Amygdala (tissue), 56 donors: ENCODE data around the gene GATM.
A peak's percentile ranks its signal among the peaks of the same experiment; 100 is the strongest.

Source experiments
- DNase-seq, 56 donors: peaks; one replicate each; lab custom pipeline; 2025; lab: John Stamatoyannopoulos, UW

Gene GATM

DNA sequence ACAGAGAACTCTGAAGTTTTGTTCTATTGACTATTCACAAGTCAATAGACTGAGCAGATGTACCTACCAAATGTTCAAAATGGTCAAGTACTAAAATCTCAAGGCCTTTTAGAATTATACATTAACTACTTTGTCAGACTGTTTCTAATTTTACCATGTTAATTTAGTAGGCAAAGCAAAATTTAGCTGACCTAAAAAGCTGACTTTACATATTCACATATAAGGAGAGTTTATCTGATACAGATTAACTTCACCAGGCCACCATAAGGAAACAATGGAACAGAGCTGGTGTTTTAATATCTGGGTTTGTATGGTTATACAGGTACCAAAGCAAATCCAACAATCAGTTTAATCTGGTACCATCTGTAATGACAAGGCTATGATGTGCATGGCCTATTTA, 15.9 kb downstream of the GATM start:
- DNase-seq = no peak

GRCh38 chr15:45361878-45362277, 16.5 kb downstream of the GATM start:
- DNase-seq = no peak

- no peak for DNase-seq
Measured at GRCh38 chr15:45355860-45356259, 22.5 kb downstream of the GATM start.

DNA sequence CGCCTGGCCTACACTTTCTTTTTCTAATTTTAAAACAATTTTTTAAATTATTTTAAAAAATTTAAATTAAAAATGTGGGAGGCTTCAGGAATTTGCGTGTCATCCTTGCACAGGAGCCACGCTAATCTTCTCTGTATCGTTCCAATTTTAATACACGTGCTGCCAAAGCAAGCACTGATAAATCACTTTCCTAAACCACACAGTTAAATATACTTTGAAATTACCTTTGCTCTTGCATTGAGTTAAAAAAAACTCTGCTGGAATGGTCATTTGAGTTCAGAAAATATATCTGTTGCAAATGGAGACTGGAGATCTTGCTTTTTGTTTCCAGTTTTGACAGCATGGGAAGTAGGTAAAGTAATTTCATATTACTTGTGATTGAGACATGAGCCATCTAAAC, 23.6 kb downstream of the GATM start:
- DNase-seq = no peak

DNA sequence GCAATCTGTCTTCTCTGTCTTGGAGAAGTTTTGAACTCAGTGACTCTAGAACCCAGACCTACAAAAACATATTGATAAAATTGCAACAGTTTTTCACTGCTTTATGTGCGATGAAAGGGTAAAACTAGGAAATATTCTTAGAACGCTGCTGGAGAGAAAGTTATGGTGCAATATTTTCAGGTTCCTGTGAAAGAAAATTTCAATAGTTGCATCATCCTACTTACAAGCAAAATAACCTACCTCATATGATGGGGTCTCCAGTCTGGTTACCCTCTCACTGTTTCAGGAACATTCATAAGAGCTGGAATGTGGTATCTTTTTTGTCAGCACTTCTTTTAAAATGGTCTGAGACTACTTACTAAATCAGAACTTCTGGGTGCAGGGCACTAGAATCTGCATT, 27.1 kb downstream of the GATM start:
- no peak for DNase-seq

DNA sequence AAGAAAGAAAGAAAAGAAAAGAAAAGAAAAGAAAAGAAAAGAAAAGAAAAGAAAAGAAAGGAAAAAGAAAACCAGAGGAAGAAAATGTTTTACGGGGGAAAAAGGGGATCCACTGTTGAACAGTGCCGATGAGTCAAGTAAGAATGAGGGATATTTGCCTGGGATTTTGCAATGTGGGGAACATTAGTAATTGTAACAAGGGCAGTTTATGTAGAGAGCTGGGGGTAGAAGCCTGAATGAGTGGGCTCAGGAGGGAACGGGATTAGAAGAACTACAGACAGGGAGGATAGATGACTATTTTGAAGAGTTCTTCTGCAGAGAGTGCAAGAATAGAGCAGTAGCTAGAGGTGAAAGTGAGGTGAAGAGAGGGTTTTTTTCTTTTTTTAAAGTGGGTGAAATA, 28.7 kb downstream of the GATM start:
- no peak for DNase-seq

- no peak for DNase-seq
Measured at GRCh38 chr15:45347989-45348388, 30.4 kb downstream of the GATM start.

DNA sequence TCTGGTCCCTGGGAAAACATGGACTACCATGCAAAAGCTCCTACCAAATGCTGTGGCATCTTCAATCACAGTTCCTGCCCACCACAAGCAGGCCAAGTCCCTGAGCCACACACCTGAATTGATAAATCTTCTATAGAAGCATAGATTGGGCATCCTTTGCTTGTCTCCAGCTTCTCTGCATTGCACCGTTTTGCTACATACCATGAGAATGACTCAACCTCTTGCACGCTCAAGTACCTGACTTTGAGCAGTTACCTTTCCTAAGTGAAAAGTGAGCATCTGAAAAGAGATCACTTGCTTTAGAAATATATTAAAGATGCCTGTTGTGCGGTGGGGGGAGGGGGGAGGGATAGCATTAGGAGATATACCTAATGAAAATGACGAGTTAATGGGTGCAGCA, 31.3 kb downstream of the GATM start:
- DNase-seq = no peak

DNA sequence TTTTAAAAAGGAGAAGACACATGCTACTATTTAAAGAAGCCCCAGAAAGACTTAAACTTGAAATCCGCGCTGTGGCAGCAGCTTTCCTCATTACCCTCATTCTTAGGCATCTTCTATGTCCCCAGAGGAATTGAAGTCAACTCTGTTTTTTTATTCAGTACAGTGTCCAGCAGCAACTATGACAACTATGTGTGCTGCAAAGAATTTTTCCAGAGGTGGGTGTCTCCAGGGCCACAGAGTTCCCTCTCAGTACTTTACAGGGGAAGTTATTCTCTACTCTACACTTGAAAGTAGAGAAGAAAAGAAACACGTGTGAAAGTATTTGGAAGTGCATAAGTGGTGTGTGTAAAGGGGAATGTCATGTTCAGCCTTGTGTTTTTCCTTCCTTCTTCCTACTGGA, 32.0 kb downstream of the GATM start:
- DNase-seq = no peak

DNA sequence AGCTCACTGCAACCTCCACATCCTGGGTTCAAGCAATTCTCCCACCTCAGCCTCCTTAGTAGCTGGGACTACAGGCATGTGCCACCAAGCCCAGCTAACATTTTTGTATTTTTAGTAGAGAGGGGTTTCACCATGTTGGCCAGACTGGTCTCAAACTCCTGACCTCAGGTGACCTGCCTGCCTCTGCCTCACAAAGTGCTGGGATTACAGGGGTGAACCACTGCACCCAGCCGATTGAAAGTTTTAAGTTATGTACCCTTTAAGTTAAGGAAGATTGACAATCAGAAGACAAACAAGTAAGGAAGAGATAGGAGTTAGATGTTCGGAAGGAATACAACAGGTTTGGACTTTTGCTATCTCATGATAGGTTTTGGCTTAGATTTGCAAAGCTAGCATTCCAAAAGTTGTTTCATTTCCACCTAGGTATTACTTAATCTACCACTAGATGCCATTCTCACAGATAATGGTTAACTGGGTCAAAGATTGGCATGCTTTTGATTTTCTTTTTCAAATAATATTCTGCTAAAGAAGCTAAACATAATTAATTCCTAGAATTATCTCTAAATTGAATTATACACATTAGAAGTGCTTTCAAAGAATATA, 35.0 kb downstream of the GATM start:
- no peak for DNase-seq

DNA sequence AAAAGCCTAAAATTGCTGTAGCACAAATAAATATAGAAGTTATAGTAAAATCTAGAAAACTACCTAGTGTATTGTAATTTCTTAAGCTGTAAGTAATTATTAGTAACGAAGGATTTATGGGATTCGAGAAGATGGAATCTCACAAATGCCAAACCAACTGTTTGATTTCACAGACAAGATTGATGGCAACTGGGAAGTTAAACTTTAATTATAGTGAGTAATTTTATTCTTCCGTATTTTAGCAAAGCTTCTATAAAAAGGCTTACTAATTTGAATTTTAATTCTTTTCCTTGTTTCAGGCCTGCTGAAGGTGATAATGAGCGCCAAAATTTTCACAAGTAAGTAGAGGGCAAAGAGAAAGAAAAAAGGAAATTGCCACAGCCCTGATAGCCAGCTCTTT, 36.6 kb downstream of the GATM start:
- DNase-seq = no peak

GRCh38 chr15:45340429-45340828, 37.9 kb downstream of the GATM start:
- no peak for DNase-seq

DNA sequence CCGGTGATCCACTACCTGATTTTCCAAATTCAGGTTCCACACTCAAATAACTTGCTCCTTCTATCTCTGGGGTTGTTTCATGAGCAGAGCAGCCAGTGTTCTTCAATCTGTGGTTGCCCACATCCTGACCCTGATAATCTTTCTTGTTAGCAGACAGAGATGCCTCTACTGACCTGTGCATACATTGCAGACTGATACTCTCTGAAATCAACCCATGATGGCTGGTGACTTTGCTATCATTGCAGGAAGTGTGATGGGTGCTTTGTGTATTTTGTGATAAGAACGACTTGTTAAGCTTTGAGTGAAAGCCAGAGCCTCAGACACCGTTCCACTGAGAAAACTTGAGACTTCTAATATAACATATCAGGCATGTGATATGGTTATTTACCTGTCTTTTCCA, 39.9 kb downstream of the GATM start:
- no peak for DNase-seq

- no peak for DNase-seq
Measured at GRCh38 chr15:45337224-45337623, 41.1 kb downstream of the GATM start.

GRCh38 chr15:45333550-45333949, 44.8 kb downstream of the GATM start:
- peak in 13 of 56 donors; percentile 4 to 75 (median 12) for DNase-seq

DNA sequence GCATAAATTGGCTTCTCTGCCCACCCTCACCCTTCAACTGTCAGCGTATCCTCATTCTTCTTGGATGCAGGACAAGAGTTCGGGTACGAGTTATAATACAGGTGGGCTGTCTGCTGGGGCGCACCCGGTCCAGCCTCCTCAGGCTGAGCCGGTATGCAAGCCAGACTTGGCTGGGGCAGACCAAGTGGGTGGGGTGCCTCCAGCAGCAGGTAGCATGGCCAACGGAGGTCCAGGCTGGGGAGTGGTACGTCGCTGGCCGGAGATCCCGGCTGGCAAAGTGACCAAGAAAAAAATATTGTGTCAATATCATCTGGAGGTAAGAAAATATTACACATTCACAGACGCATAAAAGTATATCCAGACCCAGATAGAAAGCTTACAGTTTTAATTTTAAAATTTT, 45.6 kb downstream of the GATM start:
- no peak for DNase-seq

- DNase-seq = no peak
Measured at GRCh38 chr15:45331972-45332371, 46.4 kb downstream of the GATM start.

GRCh38 chr15:45328663-45329062, 49.7 kb downstream of the GATM start:
- no peak for DNase-seq

- peak in 24 of 56 donors; percentile 5 to 59 (median 19) for DNase-seq
Measured at GRCh38 chr15:45326741-45327140, 51.6 kb downstream of the GATM start.

DNA sequence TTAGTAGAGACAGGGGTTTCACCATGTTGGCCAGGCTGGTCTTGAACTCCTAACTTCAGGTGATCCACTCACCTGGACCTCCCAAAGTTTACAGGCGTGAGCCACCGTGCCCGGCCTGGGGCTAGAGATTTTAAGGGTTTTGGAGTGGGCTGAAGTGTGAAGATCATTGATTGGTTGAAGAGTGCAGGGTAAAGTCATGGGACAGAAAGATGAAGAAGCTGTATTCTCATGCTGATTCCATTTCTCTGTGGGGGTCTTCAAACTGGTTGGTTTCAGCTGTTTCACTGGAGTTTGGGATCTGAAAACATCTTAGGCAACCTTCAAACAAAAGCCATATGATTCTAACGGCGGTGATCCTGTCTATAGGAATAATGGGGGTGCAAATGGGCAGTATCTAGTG, 52.1 kb downstream of the GATM start:
- DNase-seq = no peak

DNA sequence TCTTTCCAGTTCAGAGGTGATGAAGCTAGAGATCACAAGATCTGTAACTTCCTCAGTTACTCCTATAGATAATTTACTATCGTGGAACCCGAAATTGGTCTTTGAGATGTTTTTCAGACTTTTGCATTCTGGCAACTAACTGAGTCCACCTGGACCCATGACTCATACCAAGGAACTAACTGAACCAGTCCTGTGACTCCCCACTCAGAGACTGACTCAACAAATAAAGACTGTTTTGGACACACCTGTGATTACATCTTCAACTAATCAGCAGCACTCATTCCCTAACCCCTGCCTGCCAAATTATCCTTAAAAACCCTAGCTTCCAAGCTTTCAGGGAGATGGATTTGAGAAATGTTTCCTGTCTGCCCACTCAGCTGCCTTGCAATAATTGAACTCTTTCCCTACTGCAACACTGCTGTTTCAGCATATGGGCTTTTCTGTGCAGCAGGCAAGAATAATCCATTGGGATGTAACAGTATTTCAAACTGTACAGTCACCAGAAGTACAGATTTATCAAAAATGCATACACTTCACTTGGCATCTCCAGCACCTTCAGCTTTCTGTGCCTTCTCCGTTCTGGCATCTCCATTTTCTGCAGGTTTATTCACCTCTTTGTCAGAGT, 57.7 kb downstream of the GATM start:
- DNase-seq = no peak

DNA sequence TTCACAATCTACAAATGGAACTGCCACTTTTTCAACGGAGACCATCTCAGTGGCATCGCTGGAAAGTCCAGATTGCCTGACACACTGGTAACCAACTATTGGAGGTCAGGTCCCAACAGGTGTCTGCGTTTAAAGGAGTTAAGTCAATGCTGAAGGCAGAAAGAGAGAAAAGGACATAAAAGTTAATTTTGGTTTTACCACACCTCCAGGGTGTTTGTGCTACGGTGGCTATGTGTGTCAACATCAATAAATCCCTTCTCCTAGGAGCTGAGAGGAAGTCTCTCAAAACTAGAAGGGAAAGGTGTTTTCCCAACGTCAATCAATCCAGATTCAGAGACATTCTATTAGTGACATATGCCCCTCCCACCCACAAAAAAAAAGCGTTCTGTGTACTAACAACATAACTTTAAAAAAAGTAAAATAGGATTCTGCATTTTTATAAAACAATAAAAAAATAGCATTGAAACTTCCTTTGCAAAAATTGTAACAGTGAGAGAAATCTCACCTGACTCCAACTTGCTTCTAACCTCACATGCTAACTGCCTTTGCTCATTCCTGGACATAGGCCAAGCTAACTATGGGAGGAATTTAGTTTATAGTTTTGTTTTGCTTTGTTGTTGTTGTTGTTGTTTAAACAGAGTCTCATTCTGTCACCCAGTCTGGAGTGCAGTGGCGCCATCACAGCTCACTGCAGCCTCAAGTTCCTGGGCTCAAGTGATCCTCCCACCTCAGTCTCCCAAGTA, 58.7 kb downstream of the GATM start:
- no peak for DNase-seq
